ENCODE measurements around the gene CYP19A1.

CYP19A1 gene

GRCh38 chr15:51260202-51260601 lies 78.2 kb downstream of the CYP19A1 start:
- Histone ChIP-seq H3K9me3 (ENCODE audit: control insufficient read depth, insufficient read depth, low read depth, low read length) (no peaks in the 10 kb centered on the region), H3K4me1 (ENCODE audit: control insufficient read depth, insufficient read depth, low read length) (no peaks in the 10 kb centered on the region), H3K27ac (ENCODE audit: extremely low read depth, low read depth, low read length) (no peak overlapping the region), H3K36me3 (ENCODE audit: control insufficient read depth in 2 of 2, insufficient read depth in 1 of 2, low read length in 2 of 2) (no peaks in the 10 kb centered on the region), H3K4me3 (ENCODE audit: low read depth, low read length) (no peak overlapping the region)
- CTCF ChIA-PET: no interaction called here
- POLR2A ChIA-PET: no interaction called here
- TF ChIP-seq HOXA7 (CRISPR knock-in tag; IDR thresholded peaks at IDR 0.05; ENCODE audit: borderline replicate concordance) (no peak), ZNF558 (tag by site-specific recombination; IDR thresholded peaks at IDR 0.05) (no peak), ZNF701 (tag by site-specific recombination; IDR thresholded peaks at IDR 0.05) (no peak), ZNF785 (tag by site-specific recombination; IDR thresholded peaks at IDR 0.05) (no peak), ZNF433 (tag by site-specific recombination; IDR thresholded peaks at IDR 0.05; ENCODE audit: low read depth) (no peak), ZNF623 (tag by site-specific recombination; IDR thresholded peaks at IDR 0.05) (no peak), ZNF138 (tag by site-specific recombination; IDR thresholded peaks at IDR 0.05; ENCODE audit: borderline replicate concordance) (no peak), MYNN (tag by site-specific recombination; IDR thresholded peaks at IDR 0.05; ENCODE audit: borderline replicate concordance) (no peak), ZNF658 (tag by site-specific recombination; IDR thresholded peaks at IDR 0.05) (no peak), ZBTB49 (tag by site-specific recombination; IDR thresholded peaks at IDR 0.05; ENCODE audit: low read depth) (no peak), HOXC10 (CRISPR knock-in tag; IDR thresholded peaks at IDR 0.05) (no peak)

GRCh38 chr15:51255533-51255932 lies 82.9 kb downstream of the CYP19A1 start:
- H3K9me3 ChIP-seq (ENCODE audit: control insufficient read depth, insufficient read depth, low read depth, low read length): no peaks in the 10 kb centered on the region
- ChIA-PET CTCF (interaction anchor here (1.2 to 1.7 kb wide), 2 partner anchors 11 to 92 kb away, joined by 4 to 7 read pairs; no protein-coding TSS in a partner anchor), POLR2A (no interaction called here)
- no peaks in the 10 kb centered on the region for H3K4me1 ChIP-seq (ENCODE audit: control insufficient read depth, insufficient read depth, low read length)
- no peaks in the 10 kb centered on the region for H3K36me3 ChIP-seq (ENCODE audit: control insufficient read depth in 2 of 2, insufficient read depth in 1 of 2, low read length in 2 of 2)
- H3K4me3 ChIP-seq (ENCODE audit: low read depth, low read length): no peak overlapping the region
- no peak overlapping the region for H3K27ac ChIP-seq (ENCODE audit: extremely low read depth, low read depth, low read length)
- TF ChIP-seq ZBTB44 (tag by site-specific recombination; IDR thresholded peaks at IDR 0.05) (no peak), ZNF416 (tag by site-specific recombination; IDR thresholded peaks at IDR 0.05) (no peak), ZNF449 (tag by site-specific recombination; IDR thresholded peaks at IDR 0.05) (no peak), ZNF654 (tag by site-specific recombination; IDR thresholded peaks at IDR 0.05; ENCODE audit: low read depth) (no peak), ZBTB48 (tag by site-specific recombination; IDR thresholded peaks at IDR 0.05) (no peak), KLF7 (tag by site-specific recombination; IDR thresholded peaks at IDR 0.05; ENCODE audit: borderline replicate concordance) (no peak), ZNF324 (tag by site-specific recombination; IDR thresholded peaks at IDR 0.05) (no peak), ZBTB49 (tag by site-specific recombination; IDR thresholded peaks at IDR 0.05; ENCODE audit: low read depth) (no peak), ZBTB6 (tag by site-specific recombination; IDR thresholded peaks at IDR 0.05) (no peak), ZNF426 (tag by site-specific recombination; IDR thresholded peaks at IDR 0.05) (no peak), BCL11B (tag by site-specific recombination; IDR thresholded peaks at IDR 0.05; ENCODE audit: low read depth) (no peak), ZBTB20 (tag by site-specific recombination; IDR thresholded peaks at IDR 0.05) (no peak), ZBTB21 (tag by site-specific recombination; IDR thresholded peaks at IDR 0.05) (no peak)
